Measurements from ENCODE around the gene SKIC8.

SKIC8 gene

GRCh38 chr15:78341057-78341987 lies 41.9 kb upstream of the SKIC8 start:
- no peak for TF ChIP-seq CTCF (IDR thresholded peaks at IDR 0.05; ENCODE audit: low read depth, low read length, missing control alignments)
- no peak overlapping the region for H3K4me3 ChIP-seq (ENCODE audit: low read depth, low read length)
- DNase-seq (ENCODE audit: low read depth): no peak

- no peak for TF ChIP-seq CTCF (IDR thresholded peaks at IDR 0.05; ENCODE audit: low read depth, low read length, missing control alignments)
- no peak for DNase-seq (ENCODE audit: low read depth)
- no peak within 1 kb of the TSS for H3K4me3 ChIP-seq (ENCODE audit: low read depth, low read length)
Measured at GRCh38 chr15:78340231-78341056, 41.0 kb upstream of the SKIC8 start, which contains the start of gene CRABP1. Gene CRABP1, plus strand, starts transcription at chr15:78340353. Its CDS starts 76 bp downstream, at chr15:78340429.

- H3K4me3 ChIP-seq (ENCODE audit: low read depth, low read length): no peak overlapping the region
- DNase-seq (ENCODE audit: low read depth): no peak
- TF ChIP-seq CTCF (IDR thresholded peaks at IDR 0.05; ENCODE audit: low read depth, low read length, missing control alignments): no peak
Measured at GRCh38 chr15:78339559-78339958, 40.1 kb upstream of the SKIC8 start.

- DNase-seq (ENCODE audit: low read depth): no peak
- no peak for TF ChIP-seq CTCF (IDR thresholded peaks at IDR 0.05; ENCODE audit: low read depth, low read length, missing control alignments)
- no peak overlapping the region for H3K4me3 ChIP-seq (ENCODE audit: low read depth, low read length)
Measured at GRCh38 chr15:78338781-78339180, 39.4 kb upstream of the SKIC8 start.

- DNase-seq (ENCODE audit: low read depth): no peak
- no peak for TF ChIP-seq CTCF (IDR thresholded peaks at IDR 0.05; ENCODE audit: low read depth, low read length, missing control alignments)
- H3K4me3 ChIP-seq (ENCODE audit: low read depth, low read length): no peak overlapping the region
Measured at GRCh38 chr15:78335985-78336384, 36.6 kb upstream of the SKIC8 start.

- no peak for DNase-seq (ENCODE audit: low read depth)
- no peak for TF ChIP-seq CTCF (IDR thresholded peaks at IDR 0.05; ENCODE audit: low read depth, low read length, missing control alignments)
- no peak overlapping the region for H3K4me3 ChIP-seq (ENCODE audit: low read depth, low read length)
Measured at GRCh38 chr15:78334845-78335244, 35.4 kb upstream of the SKIC8 start.

Data from GM12864 (cell line).